Parathyroid adenoma (tissue), 2 donors: ENCODE data around the gene RUFY1.
"Not testable (repeated sequence)": the region's sequence is repeated elsewhere in the genome, so short reads cannot be mapped to it uniquely, and the experiment has no call there.

ENCODE experiments used
- H2AFZ ChIP-seq: fragments of 300-600 bp; sonication (generic); one replicate; pipeline ENCODE4 v1.7.0; 2017; ENCODE audit warnings: antibody characterized with exemption, mild to moderate bottlenecking
- H3K27ac ChIP-seq: fragments of 300-600 bp; sonication (generic); one replicate; pipeline ENCODE4 v1.7.0; 2017
- H3K27me3 ChIP-seq: fragments of 300-600 bp; sonication (generic); one replicate; pipeline ENCODE4 v1.7.0; 2017; ENCODE audit warnings: low read length; ENCODE audit not compliant: control insufficient read depth, insufficient read depth
- H3K36me3 ChIP-seq: fragments of 300-600 bp; sonication (generic); one replicate; pipeline ENCODE4 v1.7.0; 2017; ENCODE audit warnings: low read length; ENCODE audit not compliant: control insufficient read depth, insufficient read depth
- H3K4me1 ChIP-seq: fragments of 300-600 bp; sonication (generic); one replicate; pipeline ENCODE4 v1.7.0; 2017; ENCODE audit warnings: control low read depth
- H3K4me2 ChIP-seq: fragments of 300-600 bp; sonication (generic); one replicate; pipeline ENCODE4 v1.7.0; 2017; ENCODE audit warnings: low read length
- H3K4me3 ChIP-seq: fragments of 300-600 bp; sonication (generic); one replicate; pipeline ENCODE4 v1.7.0; 2017; ENCODE audit warnings: low read depth, low read length
- H3K79me2 ChIP-seq: fragments of 300-600 bp; sonication (generic); one replicate; pipeline ENCODE4 v1.7.0; 2017; ENCODE audit warnings: control low read depth
- H3K9ac ChIP-seq: fragments of 300-600 bp; sonication (generic); one replicate; pipeline ENCODE4 v1.7.0; 2017; ENCODE audit warnings: mild to moderate bottlenecking
- H3K9me3 ChIP-seq: fragments of 300-600 bp; sonication (generic); one replicate; pipeline ENCODE4 v1.7.0; 2017; ENCODE audit warnings: low read length; ENCODE audit not compliant: control insufficient read depth
- TF ChIP-seq, protein P1 (sequence below): fragments of 300-600 bp; sonication (generic); IDR thresholded peaks from one replicate; pipeline ENCODE4 v1.7.0; 2017; ENCODE audit warnings: antibody characterized with exemption, mild to moderate bottlenecking
- donor health status: primary hyperparathyroidism.

Gene RUFY1, protein sequence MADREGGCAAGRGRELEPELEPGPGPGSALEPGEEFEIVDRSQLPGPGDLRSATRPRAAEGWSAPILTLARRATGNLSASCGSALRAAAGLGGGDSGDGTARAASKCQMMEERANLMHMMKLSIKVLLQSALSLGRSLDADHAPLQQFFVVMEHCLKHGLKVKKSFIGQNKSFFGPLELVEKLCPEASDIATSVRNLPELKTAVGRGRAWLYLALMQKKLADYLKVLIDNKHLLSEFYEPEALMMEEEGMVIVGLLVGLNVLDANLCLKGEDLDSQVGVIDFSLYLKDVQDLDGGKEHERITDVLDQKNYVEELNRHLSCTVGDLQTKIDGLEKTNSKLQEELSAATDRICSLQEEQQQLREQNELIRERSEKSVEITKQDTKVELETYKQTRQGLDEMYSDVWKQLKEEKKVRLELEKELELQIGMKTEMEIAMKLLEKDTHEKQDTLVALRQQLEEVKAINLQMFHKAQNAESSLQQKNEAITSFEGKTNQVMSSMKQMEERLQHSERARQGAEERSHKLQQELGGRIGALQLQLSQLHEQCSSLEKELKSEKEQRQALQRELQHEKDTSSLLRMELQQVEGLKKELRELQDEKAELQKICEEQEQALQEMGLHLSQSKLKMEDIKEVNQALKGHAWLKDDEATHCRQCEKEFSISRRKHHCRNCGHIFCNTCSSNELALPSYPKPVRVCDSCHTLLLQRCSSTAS

DNA sequence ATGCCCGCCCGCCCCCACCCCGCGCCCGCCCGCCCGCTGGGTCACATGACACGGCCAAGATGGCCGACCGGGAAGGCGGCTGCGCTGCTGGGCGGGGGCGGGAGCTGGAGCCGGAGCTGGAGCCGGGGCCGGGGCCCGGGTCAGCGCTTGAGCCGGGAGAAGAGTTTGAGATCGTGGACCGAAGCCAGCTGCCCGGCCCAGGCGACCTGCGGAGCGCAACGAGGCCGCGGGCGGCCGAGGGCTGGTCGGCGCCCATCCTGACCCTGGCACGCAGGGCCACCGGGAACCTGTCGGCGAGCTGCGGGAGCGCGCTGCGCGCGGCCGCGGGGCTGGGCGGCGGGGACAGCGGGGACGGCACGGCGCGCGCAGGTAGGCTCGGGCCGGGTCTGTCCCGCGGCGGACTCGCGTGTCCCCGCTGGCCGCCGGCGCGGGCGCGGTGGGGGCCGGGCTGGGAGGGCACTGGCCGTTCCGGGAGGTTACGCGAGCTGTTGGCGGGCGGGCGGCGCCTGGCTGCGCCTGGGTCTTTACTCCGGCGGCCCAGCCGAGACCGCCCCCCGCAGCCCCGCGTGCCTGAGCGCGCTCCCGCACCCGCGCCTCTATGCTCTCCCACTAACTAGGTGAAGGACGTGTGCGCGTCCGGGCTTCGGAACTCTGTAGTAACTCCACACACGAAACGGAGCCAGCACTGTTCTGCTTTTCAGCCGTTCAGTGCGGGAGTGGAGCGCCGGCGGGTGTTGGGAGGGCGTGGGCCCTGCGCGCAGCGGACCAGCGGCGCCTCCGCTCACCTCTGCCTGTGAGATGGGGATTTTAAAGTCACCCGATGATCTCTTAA lies at the start of gene RUFY1:
RUFY1 (plus strand) TSS at position 44 of the 832 bp plus-strand sequence; CDS start at position 60, 16 bp downstream.
- Histone ChIP-seq H3K4me2 (peak within 1 kb of the TSS; percentile 82), H2AFZ (peak within 1 kb of the TSS; percentile 93), H3K4me1 (peaks cover 10% of the 10 kb centered on the region), H3K27me3 (no peaks in the 10 kb centered on the region), H3K79me2 (peaks cover 36% of the 10 kb centered on the region), H3K27ac (peak within 1 kb of the TSS; percentile 85), H3K36me3 (no peaks in the 10 kb centered on the region), H3K9me3 (no peaks in the 10 kb centered on the region), H3K9ac (peak within 1 kb of the TSS; percentile 42), H3K4me3 (peak within 1 kb of the TSS; percentile 82)
- TF ChIP-seq, protein P1, sequence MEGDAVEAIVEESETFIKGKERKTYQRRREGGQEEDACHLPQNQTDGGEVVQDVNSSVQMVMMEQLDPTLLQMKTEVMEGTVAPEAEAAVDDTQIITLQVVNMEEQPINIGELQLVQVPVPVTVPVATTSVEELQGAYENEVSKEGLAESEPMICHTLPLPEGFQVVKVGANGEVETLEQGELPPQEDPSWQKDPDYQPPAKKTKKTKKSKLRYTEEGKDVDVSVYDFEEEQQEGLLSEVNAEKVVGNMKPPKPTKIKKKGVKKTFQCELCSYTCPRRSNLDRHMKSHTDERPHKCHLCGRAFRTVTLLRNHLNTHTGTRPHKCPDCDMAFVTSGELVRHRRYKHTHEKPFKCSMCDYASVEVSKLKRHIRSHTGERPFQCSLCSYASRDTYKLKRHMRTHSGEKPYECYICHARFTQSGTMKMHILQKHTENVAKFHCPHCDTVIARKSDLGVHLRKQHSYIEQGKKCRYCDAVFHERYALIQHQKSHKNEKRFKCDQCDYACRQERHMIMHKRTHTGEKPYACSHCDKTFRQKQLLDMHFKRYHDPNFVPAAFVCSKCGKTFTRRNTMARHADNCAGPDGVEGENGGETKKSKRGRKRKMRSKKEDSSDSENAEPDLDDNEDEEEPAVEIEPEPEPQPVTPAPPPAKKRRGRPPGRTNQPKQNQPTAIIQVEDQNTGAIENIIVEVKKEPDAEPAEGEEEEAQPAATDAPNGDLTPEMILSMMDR = no peak

DNA sequence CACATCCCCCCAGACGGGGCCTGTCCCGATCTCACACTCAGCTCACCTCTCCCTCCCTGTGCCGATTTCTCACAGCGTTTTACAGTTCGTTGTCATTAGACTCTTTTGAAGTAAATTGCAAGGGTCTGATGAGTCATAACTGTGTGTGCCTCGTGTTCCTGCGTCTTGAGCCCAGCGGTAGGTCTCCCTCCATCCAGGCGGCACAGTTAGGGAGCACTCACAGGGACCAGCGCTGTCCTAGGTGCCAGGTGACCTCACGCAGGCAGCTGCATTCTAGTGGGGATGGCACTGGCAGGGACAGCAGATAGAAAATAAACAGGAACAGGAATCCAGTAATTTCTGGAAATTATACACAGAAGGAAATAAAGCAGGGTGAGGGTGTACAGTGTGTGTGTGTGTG lies 48.4 kb upstream of the RUFY1 start:
- not testable (repeated sequence) for H3K36me3 ChIP-seq, H3K27ac ChIP-seq, H3K79me2 ChIP-seq, H3K4me3 ChIP-seq, H3K4me2 ChIP-seq, H3K27me3 ChIP-seq, H3K9ac ChIP-seq, H3K4me1 ChIP-seq, H2AFZ ChIP-seq, H3K9me3 ChIP-seq

DNA sequence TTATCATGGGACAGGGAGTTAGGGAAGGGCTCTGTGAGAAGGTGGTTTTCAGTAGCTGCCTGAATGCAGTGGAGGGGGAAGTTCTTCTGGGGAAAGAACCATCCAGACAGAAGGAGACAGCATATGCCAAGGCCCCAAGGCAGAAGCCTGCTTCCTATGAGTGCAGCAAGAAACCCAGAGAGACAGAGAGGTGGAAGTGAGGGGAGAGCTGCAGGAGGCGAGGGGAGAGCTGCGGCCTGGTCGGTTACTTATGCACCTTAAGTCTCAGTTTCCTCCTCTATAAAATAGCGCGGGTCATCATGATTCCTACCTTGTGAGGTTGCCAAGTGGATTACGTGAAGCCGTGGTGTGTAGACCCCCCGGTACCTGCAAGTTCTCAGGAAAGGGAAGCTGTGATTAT lies 47.9 kb upstream of the RUFY1 start:
- H3K27ac ChIP-seq, H2AFZ ChIP-seq, H3K79me2 ChIP-seq, H3K4me1 ChIP-seq, H3K27me3 ChIP-seq, H3K36me3 ChIP-seq, H3K4me2 ChIP-seq, H3K4me3 ChIP-seq, H3K9ac ChIP-seq, H3K9me3 ChIP-seq: not testable (repeated sequence)

DNA sequence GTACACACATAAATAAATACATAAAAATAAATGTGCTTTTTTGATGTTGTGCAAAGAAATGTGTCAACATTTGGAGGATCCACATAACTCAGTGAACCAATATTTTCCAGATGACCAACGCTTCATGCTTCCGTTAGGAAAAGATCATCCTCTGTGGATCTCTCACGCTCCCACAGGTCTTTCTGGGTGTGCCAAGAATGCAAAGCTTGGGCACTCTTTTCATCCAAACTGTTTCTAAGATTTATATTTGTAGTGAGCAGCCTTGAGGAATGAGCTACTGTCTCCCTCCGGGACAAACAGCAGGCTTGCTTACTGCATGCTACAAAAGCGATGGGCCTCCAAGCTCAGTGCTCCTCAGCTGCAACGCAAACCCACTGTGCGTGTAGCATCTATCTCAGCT lies 46.2 kb upstream of the RUFY1 start:
- TF ChIP-seq, protein P1 = no peak
- Histone ChIP-seq H3K4me1 (no peaks in the 10 kb centered on the region), H3K79me2 (no peaks in the 10 kb centered on the region), H3K9me3 (no peaks in the 10 kb centered on the region), H2AFZ (no peak overlapping the region), H3K4me3 (no peak overlapping the region), H3K4me2 (no peak overlapping the region), H3K9ac (no peak overlapping the region), H3K36me3 (no peaks in the 10 kb centered on the region), H3K27me3 (no peaks in the 10 kb centered on the region), H3K27ac (no peak overlapping the region)

DNA sequence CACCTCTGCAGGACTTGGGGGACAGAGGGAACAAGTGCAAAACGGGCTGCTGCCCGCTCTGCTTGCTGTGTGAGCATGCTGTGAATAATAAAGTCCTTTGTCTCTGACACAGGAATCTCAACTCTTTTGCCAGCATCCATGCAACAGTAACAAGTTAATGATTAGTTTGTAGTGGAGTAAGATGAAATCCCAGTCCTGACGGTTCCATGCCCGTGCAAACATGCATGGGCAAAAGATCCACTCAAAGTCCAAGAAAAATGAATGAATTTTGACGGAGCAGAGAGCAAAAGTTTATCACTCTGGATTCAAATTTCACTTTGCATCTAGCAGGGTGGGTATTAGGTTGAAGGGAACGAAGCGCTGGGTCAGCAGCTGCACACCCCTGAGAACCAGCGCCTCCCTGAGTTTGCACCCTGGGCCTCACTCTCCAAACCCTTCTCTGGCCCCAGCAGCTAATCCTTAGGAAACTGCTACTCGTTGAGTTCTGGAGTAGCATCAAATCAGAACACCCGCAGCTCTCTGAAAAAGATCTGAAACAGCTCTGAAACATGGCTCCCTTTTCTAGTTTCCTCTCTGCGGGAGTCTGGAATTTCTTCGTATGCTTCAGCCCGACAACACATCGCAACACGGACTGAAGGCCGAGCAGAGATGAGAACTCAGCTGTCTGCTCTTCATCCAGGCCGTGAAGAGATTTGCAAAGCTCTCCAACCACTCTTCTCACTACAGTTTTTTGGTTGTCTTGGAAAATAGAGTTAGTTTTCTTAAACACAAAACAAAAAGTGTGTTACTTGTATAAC lies 45.6 kb upstream of the RUFY1 start:
- TF ChIP-seq, protein P1 = no peak
- H2AFZ ChIP-seq = no peak overlapping the region
- no peak overlapping the region for H3K4me2 ChIP-seq
- no peak overlapping the region for H3K27ac ChIP-seq
- no peaks in the 10 kb centered on the region for H3K36me3 ChIP-seq
- no peaks in the 10 kb centered on the region for H3K79me2 ChIP-seq
- H3K4me1 ChIP-seq = no peaks in the 10 kb centered on the region
- H3K4me3 ChIP-seq = no peak overlapping the region
- no peak overlapping the region for H3K9ac ChIP-seq
- H3K9me3 ChIP-seq = no peaks in the 10 kb centered on the region
- H3K27me3 ChIP-seq = no peaks in the 10 kb centered on the region
